GM10266 (cell line): ENCODE data around the gene KMT2E.

Experiments used
- DNase-seq: peaks from one replicate; pipeline ENCODE4 v3.0.0; 2012; ENCODE audit errors: extremely low spot score
- TF ChIP-seq, protein P1 (sequence below): IDR thresholded peaks from 2 replicates; pipeline ENCODE4 v1.5.1; 2012; ENCODE audit warnings: mild to moderate bottlenecking, low read depth; ENCODE audit not compliant: control insufficient read depth, insufficient read depth; ENCODE audit errors: missing control alignments

Gene KMT2E

DNA sequence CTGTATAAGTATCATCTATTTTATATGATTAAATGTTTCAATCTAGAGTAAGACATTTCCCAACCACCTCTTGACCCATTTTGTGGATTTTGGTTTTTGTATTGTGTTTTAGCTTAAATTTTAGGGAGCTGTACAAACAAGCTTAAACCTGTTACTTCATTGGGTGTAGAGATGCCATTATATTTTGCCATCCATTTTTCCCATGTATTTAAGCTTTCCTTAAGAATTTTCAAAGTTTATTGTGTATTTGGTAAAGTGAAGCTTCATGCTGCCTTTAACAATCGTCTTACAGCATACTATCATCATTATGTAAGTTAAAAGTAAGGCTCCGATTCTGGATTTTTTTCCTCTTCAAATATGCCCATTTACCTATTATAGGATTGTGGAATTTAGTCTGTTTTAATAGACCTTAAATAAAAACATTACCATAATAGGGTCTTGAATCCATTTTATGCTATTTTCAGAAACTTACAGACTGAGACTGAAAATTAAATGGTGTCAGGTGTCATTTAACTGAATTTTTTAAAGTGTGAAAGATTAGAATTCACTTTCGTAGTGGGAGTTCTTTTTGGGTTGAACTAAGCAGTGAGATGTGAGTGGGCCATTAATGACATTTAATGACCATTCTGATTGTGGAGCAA lies 2.2 kb downstream of the KMT2E start:
- no peak for DNase-seq
- TF ChIP-seq, protein P1, sequence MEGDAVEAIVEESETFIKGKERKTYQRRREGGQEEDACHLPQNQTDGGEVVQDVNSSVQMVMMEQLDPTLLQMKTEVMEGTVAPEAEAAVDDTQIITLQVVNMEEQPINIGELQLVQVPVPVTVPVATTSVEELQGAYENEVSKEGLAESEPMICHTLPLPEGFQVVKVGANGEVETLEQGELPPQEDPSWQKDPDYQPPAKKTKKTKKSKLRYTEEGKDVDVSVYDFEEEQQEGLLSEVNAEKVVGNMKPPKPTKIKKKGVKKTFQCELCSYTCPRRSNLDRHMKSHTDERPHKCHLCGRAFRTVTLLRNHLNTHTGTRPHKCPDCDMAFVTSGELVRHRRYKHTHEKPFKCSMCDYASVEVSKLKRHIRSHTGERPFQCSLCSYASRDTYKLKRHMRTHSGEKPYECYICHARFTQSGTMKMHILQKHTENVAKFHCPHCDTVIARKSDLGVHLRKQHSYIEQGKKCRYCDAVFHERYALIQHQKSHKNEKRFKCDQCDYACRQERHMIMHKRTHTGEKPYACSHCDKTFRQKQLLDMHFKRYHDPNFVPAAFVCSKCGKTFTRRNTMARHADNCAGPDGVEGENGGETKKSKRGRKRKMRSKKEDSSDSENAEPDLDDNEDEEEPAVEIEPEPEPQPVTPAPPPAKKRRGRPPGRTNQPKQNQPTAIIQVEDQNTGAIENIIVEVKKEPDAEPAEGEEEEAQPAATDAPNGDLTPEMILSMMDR: no peak

- DNase-seq: no peak
- TF ChIP-seq, protein P1: no peak
These were observed 3.0 kb downstream of the KMT2E start for GRCh38 chr7:105016709-105017656.

- TF ChIP-seq, protein P1: no peak
- no peak for DNase-seq
These were observed 3.8 kb downstream of the KMT2E start for GRCh38 chr7:105017657-105018365.

GRCh38 chr7:105019269-105019668 lies 5.3 kb downstream of the KMT2E start:
- TF ChIP-seq, protein P1: no peak
- no peak for DNase-seq

GRCh38 chr7:105020926-105021325 lies 6.9 kb downstream of the KMT2E start:
- DNase-seq: no peak
- TF ChIP-seq, protein P1: no peak

DNA sequence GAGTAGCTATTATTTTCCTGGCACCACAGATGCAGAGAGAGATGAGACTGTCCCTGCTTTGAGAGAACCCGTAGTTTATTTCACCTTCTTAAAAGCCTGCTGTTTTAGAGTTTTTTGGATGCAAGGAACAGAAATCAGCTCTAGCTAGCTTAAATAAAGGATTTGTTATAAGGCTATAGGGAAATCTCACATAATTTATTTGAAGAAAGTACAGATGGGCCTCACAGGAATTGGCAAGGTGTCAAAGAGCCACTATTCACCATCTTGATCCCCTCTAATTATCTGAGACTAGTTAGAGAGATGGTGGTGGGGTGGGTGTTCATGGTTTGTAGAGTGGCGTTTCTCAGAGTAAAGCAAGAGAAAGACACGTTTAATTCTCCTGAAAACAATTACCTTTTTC lies 7.3 kb downstream of the KMT2E start:
- TF ChIP-seq, protein P1: no peak
- DNase-seq: no peak
